PC-9 (cell line): ENCODE results near the gene CCDC167.

Source experiments
- EZH2 ChIP-seq: fragments of 200-600 bp; sonication (generic); IDR thresholded peaks from 2 replicates; pipeline ENCODE4 v1.8.0; 2017; ENCODE audit warnings: antibody characterized with exemption, low read depth
- TF ChIP-seq, protein P1 (sequence below): fragments of 200-600 bp; sonication (generic); conservative IDR thresholded peaks from 2 replicates; pipeline ENCODE4 v1.6.1; 2017; ENCODE audit warnings: mixed run types, antibody characterized with exemption, mild to moderate bottlenecking, moderate library complexity

DNA sequence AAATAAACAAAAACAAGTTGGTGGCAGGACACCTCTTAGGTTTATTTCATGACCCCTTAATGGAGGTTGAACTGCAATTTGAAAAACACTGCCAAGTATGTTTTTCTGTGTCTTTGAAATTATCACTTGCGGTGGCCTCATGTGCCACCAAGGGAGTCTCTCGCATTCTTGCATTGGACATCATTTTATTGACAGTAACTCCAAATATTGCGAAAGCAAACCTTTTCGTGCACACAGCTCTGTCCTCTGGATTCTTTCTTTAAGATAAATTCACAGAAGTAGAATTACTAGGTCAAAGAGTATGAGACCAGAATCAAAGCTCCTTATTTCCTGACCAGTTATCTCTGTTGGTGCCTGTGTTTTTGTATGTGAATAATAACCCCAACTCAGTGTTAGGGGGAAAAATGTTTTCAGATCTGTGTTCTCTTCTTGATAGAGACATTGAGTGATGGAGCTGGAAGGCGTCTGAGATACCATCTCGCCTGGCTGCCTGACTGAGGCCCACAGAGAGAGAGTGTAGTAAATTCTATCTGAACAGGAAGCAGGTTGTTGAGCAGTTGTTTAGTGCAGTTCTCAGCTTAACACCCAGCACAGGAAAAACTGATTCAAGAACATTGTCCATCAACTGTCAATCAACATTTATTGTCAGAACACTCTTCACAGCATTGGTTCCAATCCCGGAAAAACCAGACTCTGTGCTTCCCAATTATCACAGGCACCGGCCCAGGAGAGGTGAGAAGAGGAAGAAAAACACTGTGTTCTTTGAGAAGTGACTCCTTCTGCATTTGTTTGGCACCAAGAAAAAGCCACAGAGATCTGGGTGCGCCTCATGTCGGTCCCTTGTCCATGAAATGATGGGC is 2.2 kb upstream of the CCDC167 start:
- TF ChIP-seq, protein P1, sequence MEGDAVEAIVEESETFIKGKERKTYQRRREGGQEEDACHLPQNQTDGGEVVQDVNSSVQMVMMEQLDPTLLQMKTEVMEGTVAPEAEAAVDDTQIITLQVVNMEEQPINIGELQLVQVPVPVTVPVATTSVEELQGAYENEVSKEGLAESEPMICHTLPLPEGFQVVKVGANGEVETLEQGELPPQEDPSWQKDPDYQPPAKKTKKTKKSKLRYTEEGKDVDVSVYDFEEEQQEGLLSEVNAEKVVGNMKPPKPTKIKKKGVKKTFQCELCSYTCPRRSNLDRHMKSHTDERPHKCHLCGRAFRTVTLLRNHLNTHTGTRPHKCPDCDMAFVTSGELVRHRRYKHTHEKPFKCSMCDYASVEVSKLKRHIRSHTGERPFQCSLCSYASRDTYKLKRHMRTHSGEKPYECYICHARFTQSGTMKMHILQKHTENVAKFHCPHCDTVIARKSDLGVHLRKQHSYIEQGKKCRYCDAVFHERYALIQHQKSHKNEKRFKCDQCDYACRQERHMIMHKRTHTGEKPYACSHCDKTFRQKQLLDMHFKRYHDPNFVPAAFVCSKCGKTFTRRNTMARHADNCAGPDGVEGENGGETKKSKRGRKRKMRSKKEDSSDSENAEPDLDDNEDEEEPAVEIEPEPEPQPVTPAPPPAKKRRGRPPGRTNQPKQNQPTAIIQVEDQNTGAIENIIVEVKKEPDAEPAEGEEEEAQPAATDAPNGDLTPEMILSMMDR = no peak
- TF ChIP-seq EZH2 = no peak
